ENCODE results near the gene ACTL6B.

- TF ChIP-seq CTCF (conservative IDR thresholded peaks at IDR 0.05 in 1 of 2, IDR thresholded peaks at IDR 0.05 in 1 of 2; ENCODE audit: extremely low read depth in 1 of 2, insufficient read depth in 1 of 2, low read depth in 1 of 2, low read length in 2 of 2) (no peak), EZH2 (IDR thresholded peaks at IDR 0.05; ENCODE audit: borderline replicate concordance, low read length) (no peak)
These were observed 24.5 kb upstream of the ACTL6B start for GRCh38 chr7:100680576-100681271.

All from mammary epithelial cell (primary cell).